Upper lobe of left lung (tissue), 4 donors: ENCODE measurements around the gene AMBP.

Source experiments
- EP300 ChIP-seq, 4 donors: sonication (generic); formaldehyde crosslinking; IDR thresholded peaks; one replicate each; pipeline ENCODE4 v1.5.1; 2017; ENCODE audit warnings: antibody characterized with exemption in 4 of 4, control low read depth in 2 of 4
- POLR2AphosphoS5 ChIP-seq, 2 donors: sonication (generic); formaldehyde crosslinking; IDR thresholded peaks; one replicate each; pipeline ENCODE4 v1.5.1; 2017; ENCODE audit warnings: antibody characterized with exemption in 2 of 2

GRCh38 chr9:114112325-114112724, 34.2 kb upstream of the AMBP start:
- TF ChIP-seq POLR2AphosphoS5 (IDR thresholded peaks at IDR 0.05) (no peak), EP300 (IDR thresholded peaks at IDR 0.05) (no peak)
